ENCODE results near the gene TRIP4.
"Not testable (repeated sequence)": the region's sequence is repeated elsewhere in the genome, so short reads cannot be mapped to it uniquely, and the experiment has no call there.

Gene TRIP4

DNA sequence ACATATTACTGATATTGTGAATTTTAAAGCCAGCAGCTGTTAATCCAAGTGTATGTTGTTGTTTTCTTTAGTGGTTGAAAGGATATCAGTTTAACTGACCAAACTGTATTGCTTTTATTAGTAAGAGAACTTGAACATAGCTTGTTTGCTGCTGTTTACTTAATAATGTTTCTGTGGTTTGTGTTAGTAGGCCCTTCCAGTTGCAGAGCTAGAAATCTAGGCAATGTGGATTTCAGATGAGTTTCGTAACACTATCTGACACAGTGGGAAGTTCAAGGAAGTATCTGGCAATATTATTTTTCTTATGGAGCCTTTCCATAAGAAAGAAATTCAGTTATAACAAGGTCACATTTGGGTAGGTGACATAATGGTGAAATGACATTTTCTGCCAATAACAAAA, 91.2 kb downstream of the TRIP4 start:
- Histone ChIP-seq H3K9me3 (ENCODE audit: control insufficient read depth in 1 of 2, low read length in 2 of 2) (no peaks in the 10 kb centered on the region), H3K4me3 (ENCODE audit: low read depth in 1 of 2, low read length in 2 of 2) (no peak overlapping the region), H3K27me3 (ENCODE audit: control insufficient read depth in 1 of 2, insufficient read depth in 2 of 2, low read length in 2 of 2) (no peaks in the 10 kb centered on the region), H3K36me3 (ENCODE audit: control insufficient read depth in 1 of 2, insufficient read depth in 2 of 2, low read length in 2 of 2) (no peaks in the 10 kb centered on the region), H3K9ac (ENCODE audit: low read depth in 1 of 2, low read length in 2 of 2) (no peak overlapping the region), H3K4me1 (ENCODE audit: control insufficient read depth in 1 of 2, insufficient read depth in 2 of 2, low read length in 2 of 2) (peaks cover 0 to 5% of the 10 kb centered on the region in 2 donors), H3K27ac (ENCODE audit: low read depth, low read length) (no peak overlapping the region)

DNA sequence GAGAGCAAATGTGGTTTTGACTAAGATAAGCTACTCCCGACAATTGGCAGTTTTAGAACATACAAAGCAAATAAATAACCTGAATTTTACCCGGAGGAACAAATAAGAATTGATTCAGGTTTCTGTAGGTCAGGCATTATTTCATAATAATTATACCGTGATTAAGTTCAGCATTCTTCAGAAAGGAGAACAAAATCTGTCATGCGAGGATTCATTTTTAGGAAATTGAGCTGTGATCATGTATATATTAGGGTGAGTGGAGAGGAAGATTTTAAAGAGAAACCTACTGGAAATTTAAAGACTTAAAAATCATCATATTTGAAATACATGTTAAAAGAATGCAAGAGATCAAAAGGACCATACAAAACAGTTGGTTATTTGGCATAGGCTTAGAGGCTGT, 93.3 kb downstream of the TRIP4 start:
- Histone ChIP-seq H3K9me3 (ENCODE audit: control insufficient read depth in 1 of 2, low read length in 2 of 2) (no peaks in the 10 kb centered on the region), H3K9ac (ENCODE audit: low read depth in 1 of 2, low read length in 2 of 2) (no peak overlapping the region), H3K36me3 (ENCODE audit: control insufficient read depth in 1 of 2, insufficient read depth in 2 of 2, low read length in 2 of 2) (no peaks in the 10 kb centered on the region), H3K27ac (ENCODE audit: low read depth, low read length) (no peak overlapping the region), H3K4me3 (ENCODE audit: low read depth in 1 of 2, low read length in 2 of 2) (no peak overlapping the region), H3K27me3 (ENCODE audit: control insufficient read depth in 1 of 2, insufficient read depth in 2 of 2, low read length in 2 of 2) (no peaks in the 10 kb centered on the region), H3K4me1 (ENCODE audit: control insufficient read depth in 1 of 2, insufficient read depth in 2 of 2, low read length in 2 of 2) (peaks cover 0 to 6% of the 10 kb centered on the region in 2 donors)

DNA sequence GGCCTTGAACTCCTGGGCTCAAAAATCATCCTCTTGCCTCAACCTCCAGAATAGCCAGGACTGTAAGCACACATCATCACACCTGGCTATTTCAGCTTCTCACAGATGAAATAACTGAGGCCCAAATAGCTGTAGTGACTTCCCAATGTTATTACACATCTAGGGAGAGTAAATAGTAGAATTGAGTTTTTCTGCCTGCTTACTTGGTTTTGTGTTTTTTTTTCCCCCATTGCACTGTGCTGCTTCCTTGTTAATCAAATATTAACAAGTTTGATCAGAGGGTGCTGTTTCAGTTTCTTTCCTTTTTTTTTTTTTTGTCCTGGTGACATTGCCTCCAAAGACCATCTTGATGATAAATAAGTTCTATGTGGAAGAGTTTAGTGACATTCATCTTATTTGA, 96.1 kb downstream of the TRIP4 start:
- Histone ChIP-seq H3K9ac (ENCODE audit: low read depth in 1 of 2, low read length in 2 of 2) (no peak overlapping the region), H3K27me3 (ENCODE audit: control insufficient read depth in 1 of 2, insufficient read depth in 2 of 2, low read length in 2 of 2) (no peaks in the 10 kb centered on the region)

DNA sequence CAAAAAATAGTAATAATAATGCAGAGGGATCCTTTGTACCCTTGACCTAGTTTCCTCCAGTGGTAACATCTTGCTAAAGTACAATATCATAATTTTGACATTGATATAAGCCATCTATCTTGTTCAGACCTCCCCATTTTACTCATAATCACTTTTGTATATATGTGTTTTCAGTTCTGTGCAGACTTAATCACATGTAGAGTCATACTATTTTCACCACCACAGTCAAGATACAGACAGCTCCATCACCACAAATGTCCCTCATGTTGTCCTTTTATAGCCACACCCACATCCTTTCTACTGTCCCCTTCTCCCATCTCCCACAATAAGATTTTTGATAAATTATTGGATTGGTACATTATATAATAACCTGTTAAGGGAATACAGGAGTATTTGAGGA, 98.2 kb downstream of the TRIP4 start:
- no peaks in the 10 kb centered on the region for H3K9me3 ChIP-seq (ENCODE audit: control insufficient read depth in 1 of 2, low read length in 2 of 2)
- H3K36me3 ChIP-seq (ENCODE audit: control insufficient read depth in 1 of 2, insufficient read depth in 2 of 2, low read length in 2 of 2) = no peaks in the 10 kb centered on the region
- no peaks in the 10 kb centered on the region for H3K27me3 ChIP-seq (ENCODE audit: control insufficient read depth in 1 of 2, insufficient read depth in 2 of 2, low read length in 2 of 2)
- H3K27ac ChIP-seq (ENCODE audit: low read depth, low read length) = no peak overlapping the region
- H3K4me3 ChIP-seq (ENCODE audit: low read depth in 1 of 2, low read length in 2 of 2) = no peak overlapping the region
- peaks cover 0 to 10% of the 10 kb centered on the region in 2 donors for H3K4me1 ChIP-seq (ENCODE audit: control insufficient read depth in 1 of 2, insufficient read depth in 2 of 2, low read length in 2 of 2)
- no peak overlapping the region for H3K9ac ChIP-seq (ENCODE audit: low read depth in 1 of 2, low read length in 2 of 2)

More for the DNA sequence above, 96.1 kb downstream of the TRIP4 start:
- Histone ChIP-seq H3K36me3 (ENCODE audit: control insufficient read depth in 1 of 2, insufficient read depth in 2 of 2, low read length in 2 of 2) (no peaks in the 10 kb centered on the region), H3K27ac (ENCODE audit: low read depth, low read length) (no peak overlapping the region), H3K4me3 (ENCODE audit: low read depth in 1 of 2, low read length in 2 of 2) (no peak overlapping the region), H3K4me1 (ENCODE audit: control insufficient read depth in 1 of 2, insufficient read depth in 2 of 2, low read length in 2 of 2) (peaks cover 0 to 6% of the 10 kb centered on the region in 2 donors), H3K9me3 (ENCODE audit: control insufficient read depth in 1 of 2, low read length in 2 of 2) (no peaks in the 10 kb centered on the region)

DNA sequence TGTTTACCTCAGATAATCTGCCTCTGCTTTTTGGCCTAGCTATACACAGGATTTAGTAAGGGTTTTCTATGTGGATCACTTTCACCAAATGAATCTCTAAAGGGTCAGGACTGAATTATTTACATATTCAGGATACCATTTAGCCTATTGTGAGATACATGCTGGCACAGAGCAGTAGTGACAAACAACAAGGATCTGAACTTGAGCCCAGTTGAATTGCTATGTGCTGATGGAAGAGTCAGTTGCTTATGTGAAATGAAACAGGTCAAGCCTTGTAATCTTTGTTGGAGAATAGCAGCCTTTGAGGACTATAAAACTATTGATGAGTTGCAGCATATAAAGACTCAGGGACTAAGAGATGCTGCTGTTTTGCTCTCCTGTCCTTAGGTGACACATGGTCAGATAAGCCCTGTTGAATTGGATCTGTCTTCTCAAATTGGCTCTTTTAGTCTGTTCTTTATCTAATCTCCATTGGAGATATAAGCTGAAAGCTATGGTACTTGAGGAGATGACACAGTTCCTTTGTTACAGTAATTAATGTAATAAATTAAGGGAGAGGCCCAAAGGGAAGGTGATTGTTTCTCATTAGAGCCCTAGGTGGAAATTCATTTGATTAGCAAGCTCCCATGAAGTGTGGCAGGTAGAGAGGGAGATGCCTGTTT, 103.1 kb downstream of the TRIP4 start:
- peaks cover 0 to 7% of the 10 kb centered on the region in 2 donors for H3K4me1 ChIP-seq (ENCODE audit: control insufficient read depth in 1 of 2, insufficient read depth in 2 of 2, low read length in 2 of 2)
- H3K27me3 ChIP-seq (ENCODE audit: control insufficient read depth in 1 of 2, insufficient read depth in 2 of 2, low read length in 2 of 2) = no peaks in the 10 kb centered on the region
- no peaks in the 10 kb centered on the region for H3K36me3 ChIP-seq (ENCODE audit: control insufficient read depth in 1 of 2, insufficient read depth in 2 of 2, low read length in 2 of 2)
- no peak overlapping the region for H3K27ac ChIP-seq (ENCODE audit: low read depth, low read length)
- H3K9ac ChIP-seq (ENCODE audit: low read depth in 1 of 2, low read length in 2 of 2) = no peak overlapping the region
- H3K9me3 ChIP-seq (ENCODE audit: control insufficient read depth in 1 of 2, low read length in 2 of 2) = no peaks in the 10 kb centered on the region
- no peak overlapping the region for H3K4me3 ChIP-seq (ENCODE audit: low read depth in 1 of 2, low read length in 2 of 2)

- H3K4me1 ChIP-seq (ENCODE audit: control insufficient read depth in 1 of 2, insufficient read depth in 2 of 2, low read length in 2 of 2) = peaks cover 0 to 7% of the 10 kb centered on the region in 2 donors
- no peaks in the 10 kb centered on the region for H3K9me3 ChIP-seq (ENCODE audit: control insufficient read depth in 1 of 2, low read length in 2 of 2)
- H3K9ac ChIP-seq (ENCODE audit: low read depth in 1 of 2, low read length in 2 of 2) = no peak overlapping the region
- no peak overlapping the region for H3K27ac ChIP-seq (ENCODE audit: low read depth, low read length)
- H3K36me3 ChIP-seq (ENCODE audit: control insufficient read depth in 1 of 2, insufficient read depth in 2 of 2, low read length in 2 of 2) = no peaks in the 10 kb centered on the region
- no peak overlapping the region for H3K4me3 ChIP-seq (ENCODE audit: low read depth in 1 of 2, low read length in 2 of 2)
- H3K27me3 ChIP-seq (ENCODE audit: control insufficient read depth in 1 of 2, insufficient read depth in 2 of 2, low read length in 2 of 2) = no peaks in the 10 kb centered on the region
Observed at GRCh38 chr15:64493641-64494040, 106.0 kb downstream of the TRIP4 start.

- not testable (repeated sequence) for H3K27me3 ChIP-seq (ENCODE audit: control insufficient read depth in 1 of 2, insufficient read depth in 2 of 2, low read length in 2 of 2); H3K4me1 ChIP-seq (ENCODE audit: control insufficient read depth in 1 of 2, insufficient read depth in 2 of 2, low read length in 2 of 2); H3K27ac ChIP-seq (ENCODE audit: low read depth, low read length); H3K9ac ChIP-seq (ENCODE audit: low read depth in 1 of 2, low read length in 2 of 2); H3K4me3 ChIP-seq (ENCODE audit: low read depth in 1 of 2, low read length in 2 of 2); H3K9me3 ChIP-seq (ENCODE audit: control insufficient read depth in 1 of 2, low read length in 2 of 2)
- H3K36me3 ChIP-seq (ENCODE audit: control insufficient read depth in 1 of 2, insufficient read depth in 2 of 2, low read length in 2 of 2) = peaks cover 13 to 21% of the 10 kb centered on the region in 2 donors
Observed at GRCh38 chr15:64495968-64496367, 108.3 kb downstream of the TRIP4 start.

GRCh38 chr15:64500695-64501395, 113.2 kb downstream of the TRIP4 start:
- Histone ChIP-seq H3K27ac (ENCODE audit: low read depth, low read length) (no peak overlapping the region), H3K36me3 (ENCODE audit: control insufficient read depth in 1 of 2, insufficient read depth in 2 of 2, low read length in 2 of 2) (peaks cover 13 to 28% of the 10 kb centered on the region in 2 donors), H3K4me3 (ENCODE audit: low read depth in 1 of 2, low read length in 2 of 2) (no peak overlapping the region), H3K9ac (ENCODE audit: low read depth in 1 of 2, low read length in 2 of 2) (no peak overlapping the region), H3K4me1 (ENCODE audit: control insufficient read depth in 1 of 2, insufficient read depth in 2 of 2, low read length in 2 of 2) (peaks cover 26 to 30% of the 10 kb centered on the region in 2 donors), H3K27me3 (ENCODE audit: control insufficient read depth in 1 of 2, insufficient read depth in 2 of 2, low read length in 2 of 2) (no peaks in the 10 kb centered on the region), H3K9me3 (ENCODE audit: control insufficient read depth in 1 of 2, low read length in 2 of 2) (no peaks in the 10 kb centered on the region)

DNA sequence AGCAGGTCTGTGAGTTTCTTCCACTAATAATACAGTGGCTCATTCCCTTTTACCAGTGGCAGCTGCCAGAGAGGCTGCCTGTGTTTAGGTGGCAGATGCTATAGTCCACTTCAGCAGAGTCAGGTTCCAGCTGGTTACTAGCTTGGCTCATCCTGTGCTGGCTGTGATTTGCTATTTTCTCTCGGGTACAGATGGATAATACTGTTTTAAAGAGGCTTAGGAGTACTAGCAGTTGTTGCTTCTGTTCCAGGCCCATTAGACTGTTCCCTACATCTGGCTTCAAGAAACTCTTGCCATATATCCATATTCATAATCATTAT, 113.7 kb downstream of the TRIP4 start:
- peaks cover 13 to 28% of the 10 kb centered on the region in 2 donors for H3K36me3 ChIP-seq (ENCODE audit: control insufficient read depth in 1 of 2, insufficient read depth in 2 of 2, low read length in 2 of 2)
- no peaks in the 10 kb centered on the region for H3K27me3 ChIP-seq (ENCODE audit: control insufficient read depth in 1 of 2, insufficient read depth in 2 of 2, low read length in 2 of 2)
- H3K4me1 ChIP-seq (ENCODE audit: control insufficient read depth in 1 of 2, insufficient read depth in 2 of 2, low read length in 2 of 2) = peaks cover 26 to 30% of the 10 kb centered on the region in 2 donors
- no peak overlapping the region for H3K9ac ChIP-seq (ENCODE audit: low read depth in 1 of 2, low read length in 2 of 2)
- H3K9me3 ChIP-seq (ENCODE audit: control insufficient read depth in 1 of 2, low read length in 2 of 2) = no peaks in the 10 kb centered on the region
- no peak overlapping the region for H3K4me3 ChIP-seq (ENCODE audit: low read depth in 1 of 2, low read length in 2 of 2)
- H3K27ac ChIP-seq (ENCODE audit: low read depth, low read length) = no peak overlapping the region

DNA sequence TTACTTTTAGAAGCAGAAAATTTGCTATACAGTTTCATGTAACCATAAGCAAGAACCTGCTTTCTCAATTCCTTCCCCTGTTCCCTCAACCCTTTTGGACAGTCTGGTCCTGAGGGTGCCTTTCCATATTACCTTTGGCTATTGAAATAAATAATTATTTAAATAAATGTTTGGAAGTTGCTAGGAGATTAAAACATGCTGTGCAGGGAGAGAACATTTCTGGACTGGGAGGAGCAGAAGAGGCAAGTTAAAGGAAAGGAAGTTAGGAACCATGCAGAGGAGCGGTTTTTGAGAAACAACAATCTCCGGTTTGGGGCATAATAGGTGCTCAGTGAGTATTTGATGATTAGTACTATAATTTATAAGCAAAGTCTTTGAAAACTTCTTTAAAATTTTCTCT, 114.5 kb downstream of the TRIP4 start:
- Histone ChIP-seq H3K27ac (ENCODE audit: low read depth, low read length) (no peak overlapping the region), H3K4me1 (ENCODE audit: control insufficient read depth in 1 of 2, insufficient read depth in 2 of 2, low read length in 2 of 2) (peaks cover 33 to 35% of the 10 kb centered on the region in 2 donors), H3K27me3 (ENCODE audit: control insufficient read depth in 1 of 2, insufficient read depth in 2 of 2, low read length in 2 of 2) (no peaks in the 10 kb centered on the region), H3K9me3 (ENCODE audit: control insufficient read depth in 1 of 2, low read length in 2 of 2) (no peaks in the 10 kb centered on the region), H3K9ac (ENCODE audit: low read depth in 1 of 2, low read length in 2 of 2) (no peak overlapping the region), H3K36me3 (ENCODE audit: control insufficient read depth in 1 of 2, insufficient read depth in 2 of 2, low read length in 2 of 2) (peaks cover 13 to 28% of the 10 kb centered on the region in 2 donors), H3K4me3 (ENCODE audit: low read depth in 1 of 2, low read length in 2 of 2) (no peak overlapping the region)
